Panc1 (cell line): ENCODE results near the gene HOXD11. TPM values are rescaled to one million over a fixed set of nuclear protein-coding genes. Genes with fewer than 3 reads are reported as not detected.

Experiments
- ATAC-seq: fragments of 200-7000 bp; cut with Tn5 transposase; 2 replicates; pipeline ENCODE4 v1.9.1; 2020; ENCODE audit warnings: mild to moderate bottlenecking, moderate library complexity
- BruUV-seq: library from RNA; stranded (reverse); fragments of 400-500 nt; replicated peaks from 2 replicates; lab custom pipeline; 2021; lab: Mats Ljungman, UMichigan
- CTCF ChIA-PET: fragments of 300-600 bp; sonication (Branson Sonifier 250); formaldehyde crosslinking; loops from one replicate; lab custom pipeline; 2022; ENCODE audit warnings: antibody characterized with exemption; lab: Charles Lee
- POLR2A ChIA-PET: fragments of 300-600 bp; sonication (Branson Sonifier 250); formaldehyde crosslinking; loops from one replicate; lab custom pipeline; 2022; ENCODE audit warnings: antibody characterized with exemption; lab: Charles Lee
- DNase-seq: peaks from one replicate; pipeline ENCODE4 v3.0.0-alpha.2; 2010; ENCODE audit warnings: low read depth, low spot score
- H3K27ac ChIP-seq: 2 replicates; pipeline ENCODE4 v1.5.1; 2011; ENCODE audit warnings: mild to moderate bottlenecking, low read length, inconsistent platforms
- H3K27me3 ChIP-seq: fragments of 200-500 bp; sonication (Bioruptor generic); 2 replicates; pipeline ENCODE4 v1.6.0; 2014; ENCODE audit warnings: low read length, inconsistent platforms; ENCODE audit not compliant: control insufficient read depth, insufficient read depth
- H3K36me3 ChIP-seq: fragments of 200-500 bp; sonication (Bioruptor generic); 2 replicates; pipeline ENCODE4 v1.5.1; 2014; ENCODE audit warnings: inconsistent platforms, mild to moderate bottlenecking, low read length, moderate library complexity; ENCODE audit not compliant: control insufficient read depth, insufficient read depth
- H3K4me1 ChIP-seq: 2 replicates; pipeline ENCODE4 v1.5.1; 2011; ENCODE audit warnings: inconsistent platforms, mild to moderate bottlenecking, low read length, moderate library complexity; ENCODE audit not compliant: control insufficient read depth, insufficient read depth
- H3K4me3 ChIP-seq, 2 experiments: 2 replicates each; pipeline ENCODE4 v1.5.1; 2011 to 2012; ENCODE audit warnings: low read depth in 2 of 2, low read length in 2 of 2, mild to moderate bottlenecking in 2 of 2, inconsistent platforms in 1 of 2, moderate library complexity in 1 of 2
- H3K9me3 ChIP-seq: fragments of 200-500 bp; sonication (Bioruptor generic); 2 replicates; pipeline ENCODE4 v1.5.1; 2014; ENCODE audit warnings: low read depth, mild to moderate bottlenecking, inconsistent platforms, low read length, moderate library complexity; ENCODE audit not compliant: control insufficient read depth, insufficient read depth
- CTCF ChIP-seq: fragments of 450-650 bp; IDR thresholded peaks from 2 replicates; pipeline ENCODE4 v1.5.1; 2017; ENCODE audit warnings: mild to moderate bottlenecking
- POLR2AphosphoS5 ChIP-seq: IDR thresholded peaks from 2 replicates; pipeline ENCODE4 v1.6.1; 2012; ENCODE audit warnings: mild to moderate bottlenecking, low read depth, low read length, moderate library complexity
- REST ChIP-seq, 2 experiments: IDR thresholded peaks; 2 replicates each; pipeline ENCODE4 v1.6.1; 2011 to 2012; ENCODE audit warnings: low read depth in 2 of 2, control low read depth in 1 of 2, low read length in 1 of 2, mild to moderate bottlenecking in 1 of 2, moderate library complexity in 1 of 2; ENCODE audit not compliant: insufficient read depth in 1 of 2
- SIN3A ChIP-seq: IDR thresholded peaks from 2 replicates; pipeline ENCODE4 v1.6.1; 2012; ENCODE audit warnings: low read depth, mild to moderate bottlenecking, low read length, moderate library complexity, borderline replicate concordance; ENCODE audit not compliant: insufficient read depth
- TCF7L2 ChIP-seq: IDR thresholded peaks from 2 replicates; pipeline ENCODE4 v1.6.1; 2011; ENCODE audit warnings: mild to moderate bottlenecking, low read depth, low read length, inconsistent platforms
- in situ Hi-C: cut with HindIII; loops from 2 replicates; pipeline ENCODE4 v1.10.0; 2016; ENCODE audit warnings: low sequenced_read_pairs, low pct_unique_long_range_greater_than_20kb
- intact Hi-C: fragments of 100-400 bp; cut with micrococcal nuclease; formaldehyde crosslinking; loops from one replicate; pipeline ENCODE4 v1.10.0; 2022; ENCODE audit not compliant: unreplicated experiment
- total RNA-seq: library from RNA; stranded (reverse); gene quantifications from one replicate; pipeline ENCODE4 v1.2.1, GENCODE V29; 2021; ENCODE audit not compliant: unreplicated experiment

Gene HOXD11
- total RNA-seq, 1 experiment from 2014 or later, result 0.49 TPM

- Histone ChIP-seq H3K27ac (no peak overlapping the region), H3K9me3 (no peaks in the 10 kb centered on the region), H3K4me3 (no peak overlapping the region), H3K36me3 (no peaks in the 10 kb centered on the region), H3K4me1 (peaks cover 14% of the 10 kb centered on the region), H3K27me3 (no peaks in the 10 kb centered on the region)
- ATAC-seq (no peak), DNase-seq (no peak)
- POLR2A ChIA-PET, result no interaction called here
- in situ Hi-C loops (no loop called here), intact Hi-C loops (no loop called here)
- no peak for TF ChIP-seq CTCF
- no peak for TF ChIP-seq REST (IDR thresholded peaks at IDR 0.05; ENCODE audit: insufficient read depth in 1 of 2, low read depth in 2 of 2, low read length in 1 of 2)
- no peak for TF ChIP-seq TCF7L2
- TF ChIP-seq SIN3A, result no peak
- no peak for TF ChIP-seq POLR2AphosphoS5
- BruUV-seq, result no TSS peak
- CTCF ChIA-PET, result interaction anchor here (0.5 kb wide), 1 partner anchor 289 kb away, joined by 4 read pairs; no protein-coding TSS in a partner anchor
Measured at GRCh38 chr2:176133389-176133788, 26.3 kb downstream of the HOXD11 start.

- intact Hi-C loops, result loop anchor here (2.0 kb wide), 2 partner anchors 419 to 505 kb away; no protein-coding TSS in a partner anchor
Measured at GRCh38 chr2:176134035-176134434, 27.0 kb downstream of the HOXD11 start.

More at GRCh38 chr2:176134035-176134434, 27.0 kb downstream of the HOXD11 start:
- Histone ChIP-seq H3K36me3 (no peaks in the 10 kb centered on the region), H3K27me3 (no peaks in the 10 kb centered on the region), H3K4me1 (peaks cover 14% of the 10 kb centered on the region), H3K9me3 (no peaks in the 10 kb centered on the region), H3K27ac (peak overlapping the region; percentile 31; the same call in 1 of the 2 replicates), H3K4me3 (no peak overlapping the region)
- DNase-seq, result no peak
- BruUV-seq, result no TSS peak
- TF ChIP-seq TCF7L2, result no peak
- TF ChIP-seq CTCF, result no peak
- no peak for TF ChIP-seq SIN3A
- POLR2A ChIA-PET, result no interaction called here
- CTCF ChIA-PET, result no interaction called here
- no peak for ATAC-seq
- in situ Hi-C loops, result no loop called here
